ENCODE data around the gene SNX24.

GRCh38 chr5:123007754-123008153 is 162.3 kb downstream of the SNX24 start:
- TF ChIP-seq CTCF (IDR thresholded peaks at IDR 0.05) (no peak), POLR2A (IDR thresholded peaks at IDR 0.05) (no peak), POLR2AphosphoS5 (IDR thresholded peaks at IDR 0.05) (no peak)
